ENCODE data around the gene SLC39A5. TPM values are rescaled to one million over a fixed set of nuclear protein-coding genes. Genes with fewer than 3 reads are reported as not detected.

Gene SLC39A5
- total RNA-seq, 3 donors from 2014 or later = 0.98 TPM; not detected in 2

DNA sequence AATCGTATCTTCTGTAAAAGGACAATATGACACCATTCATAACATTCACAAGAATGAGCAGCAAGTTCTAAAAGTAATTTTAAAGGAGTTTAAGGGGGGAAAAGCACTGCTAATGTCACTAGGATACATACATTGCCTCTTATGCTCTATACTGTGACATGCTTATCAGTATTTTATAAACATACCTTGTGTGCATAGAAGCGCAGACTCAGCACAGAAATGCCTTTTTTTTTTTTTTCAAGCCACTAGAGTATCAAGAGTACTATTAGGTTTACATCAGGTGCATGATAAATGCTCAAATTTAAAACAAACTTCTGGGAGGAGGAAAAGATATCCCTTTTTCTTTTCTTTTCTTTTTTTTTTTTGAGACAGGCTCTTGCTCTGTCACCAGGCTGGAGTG lies 27.0 kb upstream of the SLC39A5 start:
- no peak for DNase-seq (ENCODE audit: low spot score in 2 of 2)
- intact Hi-C loops (cut with DNase I; ENCODE audit: low total_unique reads) = no loop called here
- Histone ChIP-seq H3K27me3 (no peaks in the 10 kb centered on the region), H3K36me3 (no peaks in the 10 kb centered on the region), H3K9me3 (no peaks in the 10 kb centered on the region), H3K4me3 (no peak overlapping the region), H3K27ac (no peak overlapping the region), H3K4me1 (no peaks in the 10 kb centered on the region)
- TF ChIP-seq POLR2A (IDR thresholded peaks at IDR 0.05) (no peak), POLR2AphosphoS5 (IDR thresholded peaks at IDR 0.05) (no peak)
- TF ChIP-seq, protein P1, sequence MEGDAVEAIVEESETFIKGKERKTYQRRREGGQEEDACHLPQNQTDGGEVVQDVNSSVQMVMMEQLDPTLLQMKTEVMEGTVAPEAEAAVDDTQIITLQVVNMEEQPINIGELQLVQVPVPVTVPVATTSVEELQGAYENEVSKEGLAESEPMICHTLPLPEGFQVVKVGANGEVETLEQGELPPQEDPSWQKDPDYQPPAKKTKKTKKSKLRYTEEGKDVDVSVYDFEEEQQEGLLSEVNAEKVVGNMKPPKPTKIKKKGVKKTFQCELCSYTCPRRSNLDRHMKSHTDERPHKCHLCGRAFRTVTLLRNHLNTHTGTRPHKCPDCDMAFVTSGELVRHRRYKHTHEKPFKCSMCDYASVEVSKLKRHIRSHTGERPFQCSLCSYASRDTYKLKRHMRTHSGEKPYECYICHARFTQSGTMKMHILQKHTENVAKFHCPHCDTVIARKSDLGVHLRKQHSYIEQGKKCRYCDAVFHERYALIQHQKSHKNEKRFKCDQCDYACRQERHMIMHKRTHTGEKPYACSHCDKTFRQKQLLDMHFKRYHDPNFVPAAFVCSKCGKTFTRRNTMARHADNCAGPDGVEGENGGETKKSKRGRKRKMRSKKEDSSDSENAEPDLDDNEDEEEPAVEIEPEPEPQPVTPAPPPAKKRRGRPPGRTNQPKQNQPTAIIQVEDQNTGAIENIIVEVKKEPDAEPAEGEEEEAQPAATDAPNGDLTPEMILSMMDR (IDR thresholded peaks at IDR 0.05) = no peak

DNA sequence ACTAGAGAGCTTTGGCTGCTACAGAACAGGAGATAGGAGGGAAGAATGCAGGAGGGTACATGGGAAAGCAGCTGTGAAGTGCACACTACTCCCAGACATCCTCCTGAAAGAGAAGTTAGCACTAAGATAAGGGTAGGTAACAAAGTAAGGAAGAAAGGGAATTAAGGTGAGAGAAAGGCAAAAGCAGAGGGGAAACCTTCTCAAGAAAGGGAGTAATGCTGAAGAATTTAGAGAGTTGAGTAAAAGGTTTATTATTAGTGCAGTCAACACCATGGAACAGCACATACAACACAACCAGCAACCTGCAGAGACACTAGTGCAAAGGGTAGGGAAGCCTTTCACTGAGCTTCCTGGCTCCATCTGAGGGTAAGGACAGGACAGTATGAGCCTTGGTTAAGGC lies 25.6 kb upstream of the SLC39A5 start:
- intact Hi-C loops (cut with DNase I; ENCODE audit: low total_unique reads) = no loop called here
- Histone ChIP-seq H3K4me3 (no peak overlapping the region), H3K9me3 (no peaks in the 10 kb centered on the region), H3K27ac (no peak overlapping the region), H3K36me3 (no peaks in the 10 kb centered on the region), H3K4me1 (no peaks in the 10 kb centered on the region), H3K27me3 (no peaks in the 10 kb centered on the region)
- TF ChIP-seq POLR2AphosphoS5 (IDR thresholded peaks at IDR 0.05) = no peak
- TF ChIP-seq, protein P1 (IDR thresholded peaks at IDR 0.05) = no peak
- TF ChIP-seq POLR2A (IDR thresholded peaks at IDR 0.05) = no peak
- DNase-seq (ENCODE audit: low spot score in 2 of 2) = no peak

DNA sequence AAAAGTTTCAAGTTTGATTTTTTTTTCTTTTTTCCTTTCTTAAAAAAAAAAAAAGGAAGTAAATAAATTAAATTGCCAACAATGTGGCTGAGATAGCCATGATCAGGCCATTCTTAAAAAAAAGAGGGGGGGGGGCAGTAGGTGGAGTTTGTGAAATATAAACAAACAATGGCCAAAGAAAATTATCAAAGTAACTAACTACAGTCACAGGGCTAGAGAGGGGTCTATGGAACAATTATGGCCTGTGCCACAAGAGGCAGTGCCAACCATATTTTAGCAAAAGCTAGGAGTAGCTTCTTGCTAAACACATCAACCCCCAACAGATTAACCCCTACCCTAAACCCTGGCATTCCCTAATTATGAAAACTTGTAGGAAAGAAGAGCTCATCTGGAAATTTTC lies 24.4 kb upstream of the SLC39A5 start:
- Histone ChIP-seq H3K27ac (peak overlapping the region in 1 of 2 donors; percentile 29), H3K4me3 (no peak overlapping the region), H3K9me3 (no peaks in the 10 kb centered on the region), H3K36me3 (peaks cover 4% of the 10 kb centered on the region), H3K4me1 (no peaks in the 10 kb centered on the region), H3K27me3 (no peaks in the 10 kb centered on the region)
- TF ChIP-seq POLR2AphosphoS5 (IDR thresholded peaks at IDR 0.05) (no peak), POLR2A (IDR thresholded peaks at IDR 0.05) (no peak)
- TF ChIP-seq, protein P1 (IDR thresholded peaks at IDR 0.05) = no peak
- intact Hi-C loops (cut with DNase I; ENCODE audit: low total_unique reads) = no loop called here
- DNase-seq (ENCODE audit: low spot score in 2 of 2) = no peak

DNA sequence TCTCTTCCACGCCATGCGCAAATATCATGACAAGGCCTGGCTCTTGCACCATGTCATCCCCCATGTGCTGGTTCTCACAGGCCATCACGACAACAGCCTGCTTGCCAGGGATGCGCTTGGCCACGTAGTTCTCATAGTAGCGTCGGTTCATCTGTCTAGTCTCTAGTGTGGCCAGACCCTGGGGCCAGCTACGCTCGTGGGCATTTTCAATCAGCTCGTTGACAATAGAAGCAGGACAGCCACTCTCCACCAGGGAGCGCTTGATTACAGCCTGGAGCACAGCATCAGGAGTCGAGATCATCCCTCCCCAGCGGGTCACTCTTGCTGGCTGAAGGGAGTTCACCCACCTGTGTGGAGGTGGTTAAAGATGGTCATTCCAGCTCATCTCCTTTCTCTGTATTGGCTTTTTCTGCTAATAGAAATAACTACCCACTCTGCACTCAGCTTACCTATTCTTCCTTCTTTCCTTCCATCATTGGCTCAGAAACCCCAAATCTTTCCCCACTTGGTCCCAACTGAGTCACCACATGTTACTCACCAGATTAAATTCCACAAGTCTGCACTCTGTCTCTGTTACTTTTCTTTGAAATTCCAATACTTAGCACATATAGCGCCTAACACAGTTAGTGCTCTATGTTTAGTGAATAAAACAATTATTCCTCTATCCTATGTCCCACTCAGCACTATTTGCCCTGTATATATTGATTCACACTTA lies 23.2 kb upstream of the SLC39A5 start:
- no peaks in the 10 kb centered on the region for H3K4me1 ChIP-seq
- peaks cover 4% of the 10 kb centered on the region for H3K36me3 ChIP-seq

DNA sequence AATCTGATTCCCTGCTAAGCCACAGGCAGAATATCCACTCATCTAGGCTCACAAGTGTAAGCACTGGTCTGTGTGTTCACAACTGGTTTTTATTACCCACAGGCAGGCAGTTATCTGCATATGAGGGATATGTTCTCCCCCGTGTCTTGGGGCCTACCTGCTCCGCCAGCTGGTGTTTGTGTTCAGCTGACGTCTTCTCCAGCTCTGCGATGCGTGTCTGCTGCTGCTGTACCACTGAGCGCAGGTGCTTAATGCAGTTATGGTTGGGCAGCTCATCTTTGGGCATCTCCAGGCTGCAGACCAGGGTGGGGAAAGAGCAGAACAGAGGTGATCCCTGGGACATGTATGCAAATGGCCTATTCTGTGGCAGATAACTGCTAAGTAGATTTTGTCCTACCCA lies 21.8 kb upstream of the SLC39A5 start:
- Histone ChIP-seq H3K4me1 (no peaks in the 10 kb centered on the region), H3K4me3 (no peak overlapping the region), H3K27me3 (no peaks in the 10 kb centered on the region), H3K36me3 (peaks cover 4% of the 10 kb centered on the region), H3K9me3 (no peaks in the 10 kb centered on the region), H3K27ac (no peak overlapping the region)
- intact Hi-C loops (cut with DNase I; ENCODE audit: low total_unique reads) = loop anchor here (1.0 kb wide), 1 partner anchor 18 kb away; no protein-coding TSS in a partner anchor
- TF ChIP-seq, protein P1 (IDR thresholded peaks at IDR 0.05) = no peak
- no peak for TF ChIP-seq POLR2AphosphoS5 (IDR thresholded peaks at IDR 0.05)
- no peak for TF ChIP-seq POLR2A (IDR thresholded peaks at IDR 0.05)
- DNase-seq (ENCODE audit: low spot score in 2 of 2) = no peak

More for the DNA sequence above, 23.2 kb upstream of the SLC39A5 start:
- Histone ChIP-seq H3K27ac (peak overlapping the region in 1 of 2 donors; percentile 39), H3K27me3 (no peaks in the 10 kb centered on the region), H3K9me3 (no peaks in the 10 kb centered on the region), H3K4me3 (no peak overlapping the region)
- DNase-seq (ENCODE audit: low spot score in 2 of 2) = peak in 1 of 2 donors; percentile 55
- intact Hi-C loops (cut with DNase I; ENCODE audit: low total_unique reads) = no loop called here
- TF ChIP-seq, protein P1 (IDR thresholded peaks at IDR 0.05) = peak; percentile 21 to 47 (median 25)
- TF ChIP-seq POLR2A (IDR thresholded peaks at IDR 0.05) (no peak), POLR2AphosphoS5 (IDR thresholded peaks at IDR 0.05) (no peak)

Measured in breast epithelium (tissue), 4 donors.